ENCODE results near the gene KCNA1.

The KCNA1 gene

DNA sequence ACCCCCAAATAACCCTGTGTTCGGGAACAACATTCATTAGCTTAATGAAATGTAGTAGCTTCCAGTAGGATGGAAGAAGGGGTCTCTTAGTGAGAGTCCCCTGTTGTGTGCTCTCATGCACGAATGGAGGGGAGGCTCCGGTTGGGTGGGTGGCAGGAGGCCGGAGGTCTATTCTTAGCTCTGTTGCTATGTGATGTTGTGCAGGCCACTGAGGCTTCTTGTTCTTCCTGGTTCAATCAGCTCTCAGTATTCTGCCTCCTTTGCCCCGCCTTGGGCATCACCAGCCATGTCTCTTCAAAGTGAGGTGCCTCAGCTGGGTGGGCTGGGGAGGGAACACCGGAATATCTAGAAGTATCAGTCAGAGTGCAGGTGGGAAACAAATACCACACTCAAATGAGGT is 50.8 kb downstream of the KCNA1 start:
- no peak for DNase-seq (ENCODE audit: low spot score)

- DNase-seq (ENCODE audit: low spot score): no peak
Observed at GRCh38 chr12:4961311-4961710, 51.6 kb downstream of the KCNA1 start.

GRCh38 chr12:4962539-4963486 is 53.1 kb downstream of the KCNA1 start:
- DNase-seq (ENCODE audit: low spot score): no peak
